CD4-positive, CD25-positive, alpha-beta regulatory T cell (primary cell): ENCODE results near the gene CAPN11. TPM values are rescaled to one million over a fixed set of nuclear protein-coding genes. Genes with fewer than 3 reads are reported as not detected.
"Not testable (repeated sequence)": the region's sequence is repeated elsewhere in the genome, so short reads cannot be mapped to it uniquely, and the experiment has no call there.

Experiments
- ATAC-seq, 2 donors: fragments of 150-1000 bp; cut with Tn5 transposase; one replicate each; pipeline ENCODE4 v1.10.0; 2021; ENCODE audit warnings: low read depth in 2 of 2, moderate number of reproducible peaks in 2 of 2, moderate library complexity in 1 of 2
- DNase-seq, 3 donors: peaks; one replicate each; pipeline versions ENCODE4 v3.0.0 to v3.0.0-alpha.2; 2012 to 2022; ENCODE audit warnings: mixed read lengths in 1 of 3
- H3K27ac ChIP-seq: one replicate; pipeline ENCODE4 v1.7.0; 2013; ENCODE audit warnings: mild to moderate bottlenecking, low read length; ENCODE audit not compliant: insufficient read depth, poor library complexity, severe bottlenecking
- H3K27me3 ChIP-seq: one replicate; pipeline ENCODE4 v1.7.0; 2013; ENCODE audit warnings: low read length; ENCODE audit not compliant: control insufficient read depth, insufficient read depth
- H3K36me3 ChIP-seq: one replicate; pipeline ENCODE4 v1.7.0; 2013; ENCODE audit warnings: mild to moderate bottlenecking, low read length, moderate library complexity; ENCODE audit not compliant: control insufficient read depth, insufficient read depth
- H3K4me1 ChIP-seq: 2 replicates; pipeline ENCODE4 v1.7.0; 2013; ENCODE audit warnings: mild to moderate bottlenecking, low read length; ENCODE audit not compliant: insufficient read depth, control insufficient read depth, poor library complexity, severe bottlenecking
- H3K4me3 ChIP-seq: one replicate; pipeline ENCODE4 v1.7.0; 2013; ENCODE audit warnings: low read depth, mild to moderate bottlenecking, low read length, moderate library complexity
- H3K9me3 ChIP-seq, 2 experiments: 1 replicate in 1 of 2; 2 replicates in 1 of 2; pipeline ENCODE4 v1.7.0; 2013; ENCODE audit warnings: low read length in 2 of 2, mild to moderate bottlenecking in 1 of 2, moderate library complexity in 1 of 2; ENCODE audit not compliant: control insufficient read depth in 2 of 2
- H3K27ac Mint-ChIP-seq, 3 donors: one replicate each; pipeline ENCODE4 v1.8.0; 2020 to 2022; ENCODE audit warnings: mild to moderate bottlenecking in 3 of 3, mixed read lengths in 3 of 3, moderate library complexity in 2 of 3
- H3K27me3 Mint-ChIP-seq: one replicate; pipeline ENCODE4 v1.8.0; 2022; ENCODE audit warnings: mild to moderate bottlenecking, mixed read lengths
- H3K36me3 Mint-ChIP-seq: one replicate; pipeline ENCODE4 v1.8.0; 2020; ENCODE audit warnings: mixed read lengths
- H3K4me1 Mint-ChIP-seq, 4 donors: one replicate each; pipeline ENCODE4 v1.8.0; 2020 to 2022; ENCODE audit warnings: mixed read lengths in 4 of 4, mild to moderate bottlenecking in 1 of 4
- H3K4me3 Mint-ChIP-seq, 4 donors: one replicate each; pipeline ENCODE4 v1.8.0; 2020 to 2022; ENCODE audit warnings: mild to moderate bottlenecking in 4 of 4, mixed read lengths in 4 of 4, moderate library complexity in 3 of 4
- H3K9me3 Mint-ChIP-seq, 7 donors: one replicate each; pipeline ENCODE4 v1.8.0; 2020 to 2022; ENCODE audit warnings: mixed read lengths in 7 of 7, mild to moderate bottlenecking in 3 of 7, moderate library complexity in 2 of 7
- polyA plus RNA-seq, 4 donors: library from polyadenylated mRNA; unstranded; fragments of 300-500 nt; fragmentation: Illumina TruSeq; gene quantifications; one replicate each; pipeline ENCODE4 v1.2.3, GENCODE V29; 2021
- total RNA-seq: library from RNA; stranded (reverse); gene quantifications from one replicate; pipeline ENCODE4 v1.2.3, GENCODE V29; 2022

Gene CAPN11
- total and polyA plus RNA-seq, 5 donors from 2014 or later, result not detected

DNA sequence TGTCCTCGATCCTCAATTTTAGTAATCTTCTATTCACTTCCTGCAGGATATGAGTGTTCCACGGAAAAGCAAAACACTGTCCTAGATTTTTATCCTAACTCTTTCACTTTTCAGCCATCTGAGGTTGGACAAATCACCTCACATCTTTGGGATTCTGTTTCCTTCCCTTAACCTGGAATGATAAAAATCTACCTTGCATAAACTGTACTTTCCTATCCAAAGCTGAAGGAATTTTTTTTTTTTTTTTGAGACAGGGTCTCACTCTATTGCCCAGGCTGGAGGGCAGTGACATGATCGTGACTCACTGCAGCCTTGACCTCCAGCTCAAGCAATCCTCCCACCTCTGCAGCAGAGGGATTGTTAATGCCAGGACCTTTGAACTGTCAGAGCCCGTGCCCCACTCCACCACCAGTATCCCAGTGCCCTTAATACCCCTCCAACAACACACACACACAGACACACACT is 20.5 kb downstream of the CAPN11 start:
- Histone ChIP-seq H3K36me3 (no peaks in the 10 kb centered on the region), H3K4me3 (no peak overlapping the region), H3K9me3 (no peaks in the 10 kb centered on the region), H3K4me1 (no peaks in the 10 kb centered on the region), H3K27ac (no peak overlapping the region), H3K27me3 (no peaks in the 10 kb centered on the region)
- Mint-ChIP-seq H3K27me3 (no peaks in the 10 kb centered on the region), H3K36me3 (no peaks in the 10 kb centered on the region), H3K4me1 (peaks cover 0 to 10% (median 3%) of the 10 kb centered on the region in 4 donors), H3K4me3 (no peak overlapping the region), H3K27ac (peak overlapping the region; percentile 12 to 67 (median 21)), H3K9me3 (no peaks in the 10 kb centered on the region)
- ATAC-seq, result no peak
- DNase-seq, result no peak

DNA sequence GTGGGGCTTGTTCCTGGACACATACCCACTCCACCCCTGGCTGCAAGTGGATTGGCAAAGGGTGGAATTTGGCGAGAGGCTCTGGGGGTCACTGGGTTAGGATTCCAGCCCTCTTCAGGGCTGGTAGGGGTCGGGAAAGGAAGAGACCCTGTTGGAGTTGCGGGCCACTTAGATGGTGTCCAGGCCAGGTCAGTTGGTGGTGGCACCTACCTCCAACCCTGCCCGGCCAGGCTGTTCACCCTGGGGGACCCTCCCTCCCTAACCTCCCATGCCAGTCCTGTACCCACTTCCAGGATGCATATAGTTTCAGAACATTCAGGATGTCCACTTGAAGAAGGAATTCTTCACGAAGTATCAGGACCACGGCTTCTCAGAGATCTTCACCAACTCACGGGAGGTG is 21.0 kb downstream of the CAPN11 start:
- no peaks in the 10 kb centered on the region for H3K9me3 Mint-ChIP-seq
- no peak overlapping the region for H3K27ac ChIP-seq
- H3K36me3 Mint-ChIP-seq, result no peaks in the 10 kb centered on the region
- H3K4me3 Mint-ChIP-seq, result no peak overlapping the region
- H3K27me3 Mint-ChIP-seq, result no peaks in the 10 kb centered on the region
- no peaks in the 10 kb centered on the region for H3K4me1 ChIP-seq
- no peaks in the 10 kb centered on the region for H3K36me3 ChIP-seq
- H3K27me3 ChIP-seq, result no peaks in the 10 kb centered on the region
- no peaks in the 10 kb centered on the region for H3K9me3 ChIP-seq
- peak overlapping the region in 2 of 3 donors; percentile 12 to 67 for H3K27ac Mint-ChIP-seq
- no peak overlapping the region for H3K4me3 ChIP-seq
- DNase-seq (no peak), ATAC-seq (no peak)
- H3K4me1 Mint-ChIP-seq, result peaks cover 0 to 10% (median 3%) of the 10 kb centered on the region in 4 donors

DNA sequence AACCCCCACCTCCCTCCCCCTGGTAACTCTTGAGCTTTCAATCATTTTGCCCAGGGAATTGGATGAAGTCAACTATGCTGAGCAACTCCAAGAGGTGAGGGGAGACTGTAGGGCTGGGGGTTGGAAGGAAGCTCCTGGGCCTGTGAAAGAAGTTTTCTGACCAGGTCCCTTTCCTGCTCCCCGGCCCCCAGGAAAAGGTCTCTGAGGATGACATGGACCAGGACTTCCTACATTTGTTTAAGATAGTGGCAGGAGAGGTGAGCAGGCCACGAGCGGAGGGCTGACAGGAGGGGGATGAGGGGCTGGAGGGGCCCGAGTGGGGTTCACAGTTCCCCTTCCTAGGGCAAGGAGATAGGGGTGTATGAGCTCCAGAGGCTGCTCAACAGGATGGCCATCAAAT is 21.8 kb downstream of the CAPN11 start:
- Mint-ChIP-seq H3K4me1 (peaks cover 0 to 13% (median 4%) of the 10 kb centered on the region in 4 donors), H3K27ac (no peak overlapping the region), H3K27me3 (no peaks in the 10 kb centered on the region), H3K9me3 (no peaks in the 10 kb centered on the region), H3K4me3 (no peak overlapping the region), H3K36me3 (no peaks in the 10 kb centered on the region)
- Histone ChIP-seq H3K4me3 (no peak overlapping the region), H3K4me1 (no peaks in the 10 kb centered on the region), H3K27ac (no peak overlapping the region), H3K9me3 (no peaks in the 10 kb centered on the region), H3K36me3 (no peaks in the 10 kb centered on the region), H3K27me3 (no peaks in the 10 kb centered on the region)
- DNase-seq (no peak), ATAC-seq (no peak)

DNA sequence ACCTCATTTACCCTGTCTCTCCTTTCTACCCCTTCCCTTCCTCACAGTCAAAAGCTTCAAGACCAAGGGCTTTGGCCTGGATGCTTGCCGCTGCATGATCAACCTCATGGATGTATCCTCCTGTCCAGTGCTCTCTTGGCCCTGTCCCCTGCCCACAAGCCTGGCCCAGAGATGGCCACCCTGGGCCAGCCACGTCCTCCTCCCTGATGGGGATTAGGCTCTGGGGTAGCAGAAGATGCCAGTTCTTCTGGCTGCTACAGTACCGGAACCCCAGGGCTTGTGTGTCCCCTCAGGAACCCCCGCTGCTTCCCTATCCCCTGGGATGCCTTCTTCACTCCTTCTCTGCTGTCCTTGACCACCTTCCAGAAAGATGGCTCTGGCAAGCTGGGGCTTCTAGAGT is 22.3 kb downstream of the CAPN11 start:
- Mint-ChIP-seq H3K9me3 (no peaks in the 10 kb centered on the region), H3K4me3 (no peak overlapping the region), H3K27me3 (no peaks in the 10 kb centered on the region), H3K4me1 (peaks cover under 1 to 18% (median 7%) of the 10 kb centered on the region in 4 donors), H3K36me3 (no peaks in the 10 kb centered on the region), H3K27ac (no peak overlapping the region)
- Histone ChIP-seq H3K27ac (no peak overlapping the region), H3K27me3 (no peaks in the 10 kb centered on the region), H3K9me3 (no peaks in the 10 kb centered on the region), H3K36me3 (no peaks in the 10 kb centered on the region), H3K4me1 (peaks cover 2% of the 10 kb centered on the region), H3K4me3 (no peak overlapping the region)
- no peak for ATAC-seq
- no peak for DNase-seq

DNA sequence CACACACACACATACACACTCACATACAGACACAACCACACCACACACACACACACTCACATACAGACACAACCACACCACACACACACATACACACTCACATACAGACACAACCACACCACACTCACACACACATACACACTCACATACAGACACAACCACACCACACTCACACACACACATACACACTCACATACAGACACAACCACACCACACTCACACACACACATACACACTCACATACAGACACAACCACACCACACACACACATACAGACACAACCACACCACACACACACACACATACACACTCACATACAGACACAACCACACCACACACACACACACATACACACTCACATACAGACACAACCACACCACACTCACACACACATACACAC is 23.2 kb downstream of the CAPN11 start:
- not testable (repeated sequence) for H3K9me3 Mint-ChIP-seq, H3K27me3 ChIP-seq, H3K4me3 Mint-ChIP-seq, H3K36me3 Mint-ChIP-seq, H3K27ac Mint-ChIP-seq, H3K4me3 ChIP-seq, H3K27me3 Mint-ChIP-seq, H3K36me3 ChIP-seq, DNase-seq, H3K4me1 ChIP-seq, H3K27ac ChIP-seq, ATAC-seq, H3K9me3 ChIP-seq
- H3K4me1 Mint-ChIP-seq, result peaks cover 5 to 20% (median 10%) of the 10 kb centered on the region in 4 donors

DNA sequence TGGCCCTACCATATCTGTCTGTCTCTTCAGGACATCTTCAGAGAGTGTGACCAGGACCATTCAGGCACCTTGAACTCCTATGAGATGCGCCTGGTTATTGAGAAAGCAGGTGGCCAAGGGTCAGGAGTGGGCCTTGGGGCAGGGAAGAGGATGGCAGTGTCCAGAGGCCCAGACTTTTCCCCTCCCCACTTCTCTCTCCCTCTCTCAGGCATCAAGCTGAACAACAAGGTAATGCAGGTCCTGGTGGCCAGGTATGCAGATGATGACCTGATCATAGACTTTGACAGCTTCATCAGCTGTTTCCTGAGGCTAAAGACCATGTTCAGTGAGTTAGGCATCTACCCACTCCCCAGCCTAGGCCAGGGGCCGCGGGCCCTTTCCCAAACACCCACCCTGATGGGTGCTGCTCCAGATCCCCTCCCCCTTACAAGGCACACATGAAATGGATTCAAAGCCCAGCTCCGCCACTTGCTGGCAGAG is 24.3 kb downstream of the CAPN11 start:
- Mint-ChIP-seq H3K36me3 (no peaks in the 10 kb centered on the region), H3K27ac (no peak overlapping the region), H3K4me3 (no peak overlapping the region), H3K4me1 (peaks cover 5 to 12% (median 8%) of the 10 kb centered on the region in 4 donors), H3K9me3 (no peaks in the 10 kb centered on the region), H3K27me3 (no peaks in the 10 kb centered on the region)
- Histone ChIP-seq H3K4me3 (no peak overlapping the region), H3K27me3 (no peaks in the 10 kb centered on the region), H3K27ac (no peak overlapping the region), H3K9me3 (no peaks in the 10 kb centered on the region), H3K36me3 (no peaks in the 10 kb centered on the region), H3K4me1 (peaks cover 5% of the 10 kb centered on the region)
- DNase-seq, result no peak
- ATAC-seq, result no peak

- Histone ChIP-seq H3K27me3 (no peaks in the 10 kb centered on the region), H3K4me1 (peaks cover 5% of the 10 kb centered on the region), H3K36me3 (no peaks in the 10 kb centered on the region), H3K27ac (no peak overlapping the region), H3K4me3 (no peak overlapping the region), H3K9me3 (no peaks in the 10 kb centered on the region)
- no peak overlapping the region for H3K4me3 Mint-ChIP-seq
- peaks cover 5 to 12% (median 8%) of the 10 kb centered on the region in 4 donors for H3K4me1 Mint-ChIP-seq
- DNase-seq (no peak), ATAC-seq (no peak)
- H3K36me3 Mint-ChIP-seq, result no peaks in the 10 kb centered on the region
- H3K9me3 Mint-ChIP-seq, result no peaks in the 10 kb centered on the region
- H3K27ac Mint-ChIP-seq, result no peak overlapping the region
- H3K27me3 Mint-ChIP-seq, result no peaks in the 10 kb centered on the region
These were observed 25.2 kb downstream of the CAPN11 start for GRCh38 chr6:44183783-44184182.

DNA sequence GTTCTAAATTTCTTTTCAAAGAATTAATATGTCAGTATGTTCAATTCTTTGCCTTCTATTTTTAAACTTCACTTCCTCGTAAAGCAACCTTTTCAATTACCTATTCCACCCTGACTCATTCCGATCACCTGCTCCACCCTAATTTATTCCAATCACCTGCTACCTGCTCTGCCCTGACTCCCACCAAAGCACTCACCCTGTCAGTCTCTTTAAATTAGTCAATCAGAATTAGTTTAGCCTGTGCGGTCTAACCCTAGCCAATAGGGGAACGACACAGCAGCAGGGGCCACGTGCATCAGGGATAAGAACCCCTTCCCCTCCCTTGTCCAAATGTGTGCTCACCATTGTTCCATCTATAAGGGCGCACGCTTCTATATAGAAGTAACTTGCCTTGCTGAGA is 26.7 kb downstream of the CAPN11 start:
- not testable (repeated sequence) for H3K4me3 ChIP-seq, H3K9me3 ChIP-seq, H3K27me3 Mint-ChIP-seq, H3K27ac ChIP-seq, ATAC-seq, H3K9me3 Mint-ChIP-seq, H3K27me3 ChIP-seq, H3K36me3 Mint-ChIP-seq, H3K4me3 Mint-ChIP-seq, H3K36me3 ChIP-seq, DNase-seq, H3K4me1 ChIP-seq
- Mint-ChIP-seq H3K27ac (peak overlapping the region in 1 of 3 donors; percentile 79), H3K4me1 (peaks cover 5 to 12% (median 8%) of the 10 kb centered on the region in 4 donors)
